ENCODE results near the gene SYT17. TPM values are rescaled to one million over a fixed set of nuclear protein-coding genes. Genes with fewer than 3 reads are reported as not detected.

SYT17 gene
- total RNA-seq, 1 experiment from 2014 or later: 11.8 TPM

DNA sequence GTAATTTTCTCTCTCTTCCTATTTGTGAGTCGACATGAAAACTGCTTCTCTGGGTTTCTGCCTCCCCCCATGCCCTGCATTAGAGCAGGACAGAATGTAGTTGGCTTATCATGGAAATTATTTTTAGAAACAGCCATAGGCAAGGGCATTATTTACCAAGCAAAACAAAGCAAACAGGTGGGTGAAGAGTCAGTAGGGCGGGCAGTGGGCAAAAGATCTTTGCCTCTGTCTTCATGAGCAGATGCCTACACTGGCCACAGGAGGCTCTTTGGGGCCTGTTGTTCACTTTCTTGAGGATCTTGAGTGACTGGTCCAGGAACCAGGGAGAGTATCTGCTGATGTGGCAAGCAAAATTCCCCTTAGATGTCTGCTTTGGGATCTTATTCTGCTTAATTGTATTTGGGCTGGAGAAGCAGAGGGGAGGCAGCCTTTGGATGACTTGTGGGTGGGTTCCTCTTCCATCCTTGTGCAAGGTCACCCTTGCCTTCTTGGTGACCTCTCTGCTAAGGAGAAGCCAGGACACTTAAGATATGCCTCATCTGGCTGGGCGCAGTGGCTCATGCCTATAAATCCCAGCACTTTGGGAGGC lies 75.0 kb downstream of the SYT17 start:
- Histone ChIP-seq H3K79me2 (ENCODE audit: low read length) (no peaks in the 10 kb centered on the region), H3K27ac (ENCODE audit: low read length) (no peak overlapping the region), H2AFZ (ENCODE audit: low read length) (no peak overlapping the region), H3K27me3 (ENCODE audit: low read length) (no peaks in the 10 kb centered on the region), H3K9me2 (replicated peaks; ENCODE audit: low read length) (no peaks in the 10 kb centered on the region), H3K9me3 (ENCODE audit: low read length) (no peaks in the 10 kb centered on the region), H3K36me3 (ENCODE audit: low read depth, low read length) (no peaks in the 10 kb centered on the region), H3K4me3 (ENCODE audit: low read length) (no peak overlapping the region), H3F3A (ENCODE audit: low read length, unreplicated experiment) (no peaks in the 10 kb centered on the region), H4K20me1 (ENCODE audit: low read length) (no peaks in the 10 kb centered on the region), H3K4me2 (ENCODE audit: low read length) (no peak overlapping the region), H3K9ac (ENCODE audit: low read length) (no peak overlapping the region), H3K4me1 (ENCODE audit: insufficient read depth, low read length) (no peaks in the 10 kb centered on the region)
- ATAC-seq (no peak), DNase-seq (peak; percentile 6)
- BruUV-seq (replicated peaks): no TSS peak
- POLR2A ChIA-PET (ENCODE audit: unreplicated experiment): no interaction called here
- intact Hi-C loops (cut with micrococcal nuclease): no loop called here
- TF ChIP-seq, protein P1, sequence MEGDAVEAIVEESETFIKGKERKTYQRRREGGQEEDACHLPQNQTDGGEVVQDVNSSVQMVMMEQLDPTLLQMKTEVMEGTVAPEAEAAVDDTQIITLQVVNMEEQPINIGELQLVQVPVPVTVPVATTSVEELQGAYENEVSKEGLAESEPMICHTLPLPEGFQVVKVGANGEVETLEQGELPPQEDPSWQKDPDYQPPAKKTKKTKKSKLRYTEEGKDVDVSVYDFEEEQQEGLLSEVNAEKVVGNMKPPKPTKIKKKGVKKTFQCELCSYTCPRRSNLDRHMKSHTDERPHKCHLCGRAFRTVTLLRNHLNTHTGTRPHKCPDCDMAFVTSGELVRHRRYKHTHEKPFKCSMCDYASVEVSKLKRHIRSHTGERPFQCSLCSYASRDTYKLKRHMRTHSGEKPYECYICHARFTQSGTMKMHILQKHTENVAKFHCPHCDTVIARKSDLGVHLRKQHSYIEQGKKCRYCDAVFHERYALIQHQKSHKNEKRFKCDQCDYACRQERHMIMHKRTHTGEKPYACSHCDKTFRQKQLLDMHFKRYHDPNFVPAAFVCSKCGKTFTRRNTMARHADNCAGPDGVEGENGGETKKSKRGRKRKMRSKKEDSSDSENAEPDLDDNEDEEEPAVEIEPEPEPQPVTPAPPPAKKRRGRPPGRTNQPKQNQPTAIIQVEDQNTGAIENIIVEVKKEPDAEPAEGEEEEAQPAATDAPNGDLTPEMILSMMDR (conservative IDR thresholded peaks at IDR 0.05; ENCODE audit: low read depth, low read length): no peak
- TF ChIP-seq EZH2phosphoT487 (IDR thresholded peaks at IDR 0.05; ENCODE audit: borderline replicate concordance, low read length): no peak
- TF ChIP-seq EZH2 (IDR thresholded peaks at IDR 0.05; ENCODE audit: low read length, unreplicated experiment): no peak
- CTCF ChIA-PET: no interaction called here

- no TSS peak for BruUV-seq (replicated peaks)
- Histone ChIP-seq H2AFZ (ENCODE audit: low read length) (no peak overlapping the region), H3F3A (ENCODE audit: low read length, unreplicated experiment) (no peaks in the 10 kb centered on the region), H3K9me3 (ENCODE audit: low read length) (no peaks in the 10 kb centered on the region), H3K9ac (ENCODE audit: low read length) (no peak overlapping the region), H3K4me3 (ENCODE audit: low read length) (no peak overlapping the region), H3K9me2 (replicated peaks; ENCODE audit: low read length) (no peaks in the 10 kb centered on the region), H3K4me2 (ENCODE audit: low read length) (no peak overlapping the region), H4K20me1 (ENCODE audit: low read length) (no peaks in the 10 kb centered on the region), H3K27me3 (ENCODE audit: low read length) (no peaks in the 10 kb centered on the region), H3K4me1 (ENCODE audit: insufficient read depth, low read length) (no peaks in the 10 kb centered on the region), H3K27ac (ENCODE audit: low read length) (no peak overlapping the region), H3K36me3 (ENCODE audit: low read depth, low read length) (no peaks in the 10 kb centered on the region), H3K79me2 (ENCODE audit: low read length) (no peaks in the 10 kb centered on the region)
- CTCF ChIA-PET: no interaction called here
- POLR2A ChIA-PET (ENCODE audit: unreplicated experiment): no interaction called here
- intact Hi-C loops (cut with micrococcal nuclease): no loop called here
- ATAC-seq (no peak), DNase-seq (no peak)
- TF ChIP-seq EZH2 (IDR thresholded peaks at IDR 0.05; ENCODE audit: low read length, unreplicated experiment): no peak
- TF ChIP-seq EZH2phosphoT487 (IDR thresholded peaks at IDR 0.05; ENCODE audit: borderline replicate concordance, low read length): no peak
- TF ChIP-seq, protein P1 (conservative IDR thresholded peaks at IDR 0.05; ENCODE audit: low read depth, low read length): no peak
These were observed 77.4 kb downstream of the SYT17 start for GRCh38 chr16:19245326-19245925.

GRCh38 chr16:19252904-19253303 lies 84.9 kb downstream of the SYT17 start:
- Histone ChIP-seq H3F3A (ENCODE audit: low read length, unreplicated experiment) (no peaks in the 10 kb centered on the region), H3K4me1 (ENCODE audit: insufficient read depth, low read length) (no peaks in the 10 kb centered on the region), H3K9me2 (replicated peaks; ENCODE audit: low read length) (no peaks in the 10 kb centered on the region), H2AFZ (ENCODE audit: low read length) (no peak overlapping the region), H3K27me3 (ENCODE audit: low read length) (no peaks in the 10 kb centered on the region), H3K79me2 (ENCODE audit: low read length) (no peaks in the 10 kb centered on the region), H3K4me2 (ENCODE audit: low read length) (no peak overlapping the region), H3K4me3 (ENCODE audit: low read length) (no peak overlapping the region), H3K27ac (ENCODE audit: low read length) (no peak overlapping the region), H3K9ac (ENCODE audit: low read length) (no peak overlapping the region), H3K36me3 (ENCODE audit: low read depth, low read length) (no peaks in the 10 kb centered on the region), H3K9me3 (ENCODE audit: low read length) (no peaks in the 10 kb centered on the region), H4K20me1 (ENCODE audit: low read length) (no peaks in the 10 kb centered on the region)
- CTCF ChIA-PET: no interaction called here
- DNase-seq: no peak
- TF ChIP-seq, protein P1 (conservative IDR thresholded peaks at IDR 0.05; ENCODE audit: low read depth, low read length): no peak
- no peak for TF ChIP-seq EZH2phosphoT487 (IDR thresholded peaks at IDR 0.05; ENCODE audit: borderline replicate concordance, low read length)
- intact Hi-C loops (cut with micrococcal nuclease): no loop called here
- ATAC-seq: no peak
- POLR2A ChIA-PET (ENCODE audit: unreplicated experiment): no interaction called here
- no TSS peak for BruUV-seq (replicated peaks)
